Endodermal cell (in vitro differentiated cells): ENCODE data around the gene KLHL9. TPM values are rescaled to one million over a fixed set of nuclear protein-coding genes. Genes with fewer than 3 reads are reported as not detected.

ENCODE experiments used
- DNase-seq: peaks from one replicate; pipeline ENCODE4 v3.0.0-alpha.2; 2017
- H3K27ac ChIP-seq: 2 replicates; pipeline ENCODE4 v1.5.1; 2013; ENCODE audit warnings: mild to moderate bottlenecking, low read depth, low read length, moderate library complexity
- H3K27me3 ChIP-seq: 2 replicates; pipeline ENCODE4 v1.6.1; 2013; ENCODE audit warnings: mild to moderate bottlenecking, low read length, moderate library complexity; ENCODE audit not compliant: insufficient read depth, control insufficient read depth, poor library complexity, severe bottlenecking
- H3K36me3 ChIP-seq: 2 replicates; pipeline ENCODE4 v1.7.0; 2013; ENCODE audit warnings: mild to moderate bottlenecking, low read length, moderate library complexity; ENCODE audit not compliant: control insufficient read depth, insufficient read depth
- H3K4me1 ChIP-seq: one replicate; pipeline ENCODE4 v1.7.0; 2013; ENCODE audit warnings: low read length; ENCODE audit not compliant: control insufficient read depth, insufficient read depth
- H3K4me3 ChIP-seq: 2 replicates; pipeline ENCODE4 v1.5.1; 2013; ENCODE audit warnings: mild to moderate bottlenecking, low read length, moderate library complexity
- H3K9ac ChIP-seq: 2 replicates; pipeline ENCODE4 v1.6.1; 2013; ENCODE audit warnings: mild to moderate bottlenecking, low read length, moderate library complexity; ENCODE audit not compliant: poor library complexity, severe bottlenecking; ENCODE audit errors: extremely low read depth
- H3K9me3 ChIP-seq: 2 replicates; pipeline ENCODE4 v1.6.1; 2013; ENCODE audit warnings: mild to moderate bottlenecking, low read length, moderate library complexity; ENCODE audit not compliant: control insufficient read depth
- H3K27ac Mint-ChIP-seq: 2 replicates; pipeline ENCODE4 v1.8.0; 2020; ENCODE audit warnings: mixed read lengths
- H3K27me3 Mint-ChIP-seq: 2 replicates; pipeline ENCODE4 v1.8.0; 2021; ENCODE audit warnings: mild to moderate bottlenecking, mixed read lengths; ENCODE audit not compliant: insufficient read depth
- H3K36me3 Mint-ChIP-seq: 2 replicates; pipeline ENCODE4 v1.8.0; 2020; ENCODE audit warnings: low read depth, mixed read lengths
- H3K4me1 Mint-ChIP-seq: 2 replicates; pipeline ENCODE4 v1.8.0; 2020; ENCODE audit warnings: mixed read lengths
- H3K4me3 Mint-ChIP-seq: 2 replicates; pipeline ENCODE4 v1.8.0; 2020; ENCODE audit warnings: mild to moderate bottlenecking, moderate library complexity, mixed read lengths
- H3K9me3 Mint-ChIP-seq: 2 replicates; pipeline ENCODE4 v1.8.0; 2020; ENCODE audit warnings: mild to moderate bottlenecking, mixed read lengths
- WGBS, 2 experiments: methylation state at CpG; one replicate each; pipeline versions ENCODE4 v1.1.5 to v1.1.7; 2013; ENCODE audit warnings: missing lambda C conversion rate in 2 of 2, mixed read lengths in 1 of 2; ENCODE audit not compliant: insufficient coverage in 1 of 2, insufficient read length in 1 of 2; 5-methylcytosine and 5-hydroxymethylcytosine counted together
- total RNA-seq, 2 donors: library from RNA; stranded (reverse); fragmentation: NEBNext Ultra II Directional in 1 of 2; extraction: Animal tissue kit (Norgen Biotek cat#: 25700) in 1 of 2; gene quantifications; 2 replicates in 1 of 2; 3 replicates in 1 of 2; pipeline ENCODE4 v1.2.1, GENCODE V29; 2021
- TF ChIP-seq, protein P1 (sequence below): fragments of 200-600 bp; sonication (generic); conservative IDR thresholded peaks from 2 replicates; pipeline ENCODE4 v1.5.0; 2021; ENCODE audit warnings: antibody characterized with exemption, mild to moderate bottlenecking

Gene KLHL9
- total RNA-seq, 2 donors from 2014 or later = 24.6 to 32.0 TPM

DNA sequence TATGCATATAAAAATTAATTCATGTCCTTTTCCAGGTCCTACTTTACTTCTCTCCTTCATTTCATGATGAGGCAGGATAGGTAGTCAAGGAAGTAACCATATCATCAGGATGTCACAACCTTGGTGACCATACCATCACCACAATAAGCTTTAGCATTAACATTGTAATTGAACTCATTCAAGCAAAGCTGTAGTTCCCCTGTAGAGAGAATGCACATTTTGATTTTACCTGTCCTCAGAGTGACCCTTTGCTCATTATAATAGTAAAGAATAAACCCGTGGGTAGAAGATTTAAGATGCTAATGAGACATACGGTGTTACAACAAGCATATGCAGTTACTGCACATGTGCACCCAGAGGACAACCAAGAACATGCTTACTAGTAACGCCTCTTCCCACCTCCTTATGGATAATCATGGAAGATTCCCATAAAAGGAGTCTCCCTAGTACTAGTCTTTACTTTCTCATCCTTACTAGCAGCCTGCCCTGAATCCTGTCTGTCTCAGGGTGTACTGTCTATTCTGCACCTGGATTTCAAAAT lies 13.3 kb upstream of the KLHL9 start:
- Mint-ChIP-seq H3K27me3 (peaks cover 25% of the 10 kb centered on the region), H3K27ac (no peak overlapping the region), H3K36me3 (no peaks in the 10 kb centered on the region), H3K4me3 (no peak overlapping the region), H3K9me3 (peaks cover 10% of the 10 kb centered on the region), H3K4me1 (peaks cover 6% of the 10 kb centered on the region)
- no peak overlapping the region for H3K9ac ChIP-seq
- peaks cover 11% of the 10 kb centered on the region for H3K27me3 ChIP-seq
- peaks cover 7% of the 10 kb centered on the region for H3K9me3 ChIP-seq
- 72 to 78% methylated on average over 3 of the region's 3 CpGs for WGBS, 2 experiments
- TF ChIP-seq, protein P1, sequence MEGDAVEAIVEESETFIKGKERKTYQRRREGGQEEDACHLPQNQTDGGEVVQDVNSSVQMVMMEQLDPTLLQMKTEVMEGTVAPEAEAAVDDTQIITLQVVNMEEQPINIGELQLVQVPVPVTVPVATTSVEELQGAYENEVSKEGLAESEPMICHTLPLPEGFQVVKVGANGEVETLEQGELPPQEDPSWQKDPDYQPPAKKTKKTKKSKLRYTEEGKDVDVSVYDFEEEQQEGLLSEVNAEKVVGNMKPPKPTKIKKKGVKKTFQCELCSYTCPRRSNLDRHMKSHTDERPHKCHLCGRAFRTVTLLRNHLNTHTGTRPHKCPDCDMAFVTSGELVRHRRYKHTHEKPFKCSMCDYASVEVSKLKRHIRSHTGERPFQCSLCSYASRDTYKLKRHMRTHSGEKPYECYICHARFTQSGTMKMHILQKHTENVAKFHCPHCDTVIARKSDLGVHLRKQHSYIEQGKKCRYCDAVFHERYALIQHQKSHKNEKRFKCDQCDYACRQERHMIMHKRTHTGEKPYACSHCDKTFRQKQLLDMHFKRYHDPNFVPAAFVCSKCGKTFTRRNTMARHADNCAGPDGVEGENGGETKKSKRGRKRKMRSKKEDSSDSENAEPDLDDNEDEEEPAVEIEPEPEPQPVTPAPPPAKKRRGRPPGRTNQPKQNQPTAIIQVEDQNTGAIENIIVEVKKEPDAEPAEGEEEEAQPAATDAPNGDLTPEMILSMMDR = no peak
- no peak overlapping the region for H3K27ac ChIP-seq
- H3K4me1 ChIP-seq = no peaks in the 10 kb centered on the region
- no peaks in the 10 kb centered on the region for H3K36me3 ChIP-seq
- no peak overlapping the region for H3K4me3 ChIP-seq
- no peak for DNase-seq

DNA sequence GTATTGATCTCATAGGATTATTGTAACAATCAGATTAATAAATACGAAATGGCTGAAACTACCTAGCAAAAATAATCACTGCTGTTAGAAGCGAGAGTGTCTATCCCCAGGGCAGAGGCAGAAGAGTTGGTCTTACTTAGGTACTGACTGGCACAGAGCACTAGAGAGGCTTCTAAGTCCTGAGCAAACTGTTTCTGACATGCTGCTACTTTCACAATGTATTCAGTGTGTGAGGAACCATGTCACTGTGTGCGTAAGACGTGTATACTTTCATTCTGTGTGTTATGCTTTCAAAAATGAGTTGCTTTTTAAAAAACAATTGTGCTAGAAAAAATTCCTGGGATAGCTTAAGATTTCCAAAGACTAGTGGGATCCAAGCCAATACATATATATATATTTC lies 5.5 kb upstream of the KLHL9 start:
- Mint-ChIP-seq H3K4me1 (peaks cover 6% of the 10 kb centered on the region), H3K4me3 (no peak overlapping the region), H3K36me3 (no peaks in the 10 kb centered on the region), H3K27ac (no peak overlapping the region), H3K27me3 (peaks cover 42% of the 10 kb centered on the region), H3K9me3 (peaks cover 10% of the 10 kb centered on the region)
- Histone ChIP-seq H3K27ac (no peak overlapping the region), H3K9ac (no peak overlapping the region), H3K27me3 (peaks cover 22% of the 10 kb centered on the region), H3K4me1 (no peaks in the 10 kb centered on the region), H3K4me3 (no peak overlapping the region), H3K9me3 (peaks cover 7% of the 10 kb centered on the region), H3K36me3 (no peaks in the 10 kb centered on the region)
- no peak for DNase-seq
- TF ChIP-seq, protein P1 = no peak
- WGBS, 2 experiments = 80 to 95% methylated on average over 3 to 4 of the region's 4 CpGs

DNA sequence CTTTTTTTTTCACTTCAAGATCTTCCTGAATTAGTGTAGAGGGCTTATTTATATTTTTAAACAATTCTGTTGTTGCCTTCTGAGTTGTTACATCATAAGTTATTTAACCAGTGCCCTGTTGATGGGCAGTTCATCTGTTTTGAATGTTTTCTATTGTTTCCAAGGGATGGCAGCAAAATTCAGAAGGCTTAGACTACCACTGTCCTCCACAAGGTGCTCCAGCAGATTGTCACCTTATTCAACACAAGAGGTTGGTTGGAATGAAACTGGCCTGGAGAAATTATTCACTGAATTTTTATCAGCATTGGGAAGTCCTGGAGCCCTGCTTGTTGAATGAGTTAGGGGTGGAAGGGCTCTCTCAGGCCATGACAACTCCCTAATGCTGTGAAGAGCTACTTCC lies 1.3 kb upstream of the KLHL9 start:
- Histone ChIP-seq H3K4me1 (peaks cover 7% of the 10 kb centered on the region), H3K27ac (no peak overlapping the region), H3K36me3 (peaks cover 23% of the 10 kb centered on the region), H3K9me3 (no peaks in the 10 kb centered on the region), H3K4me3 (no peak overlapping the region), H3K9ac (no peak overlapping the region), H3K27me3 (peaks cover 17% of the 10 kb centered on the region)
- H3K27ac Mint-ChIP-seq = no peak overlapping the region
- H3K9me3 Mint-ChIP-seq = no peaks in the 10 kb centered on the region
- TF ChIP-seq, protein P1 = peak; percentile 54
- H3K27me3 Mint-ChIP-seq = peaks cover 28% of the 10 kb centered on the region
- peaks cover 17% of the 10 kb centered on the region for H3K36me3 Mint-ChIP-seq
- no peak for DNase-seq
- no peak overlapping the region for H3K4me3 Mint-ChIP-seq
- H3K4me1 Mint-ChIP-seq = peaks cover 24% of the 10 kb centered on the region
